GM19467 (cell line): Measurements from ENCODE around the gene SAMD14.

ENCODE experiments used
- ATAC-seq: cut with Tn5 transposase; IDR thresholded peaks from one replicate; pipeline ENCODE4 v1.9.1; 2021; ENCODE audit warnings: mild to moderate bottlenecking, moderate library complexity; ENCODE audit not compliant: unreplicated experiment

The SAMD14 gene

DNA sequence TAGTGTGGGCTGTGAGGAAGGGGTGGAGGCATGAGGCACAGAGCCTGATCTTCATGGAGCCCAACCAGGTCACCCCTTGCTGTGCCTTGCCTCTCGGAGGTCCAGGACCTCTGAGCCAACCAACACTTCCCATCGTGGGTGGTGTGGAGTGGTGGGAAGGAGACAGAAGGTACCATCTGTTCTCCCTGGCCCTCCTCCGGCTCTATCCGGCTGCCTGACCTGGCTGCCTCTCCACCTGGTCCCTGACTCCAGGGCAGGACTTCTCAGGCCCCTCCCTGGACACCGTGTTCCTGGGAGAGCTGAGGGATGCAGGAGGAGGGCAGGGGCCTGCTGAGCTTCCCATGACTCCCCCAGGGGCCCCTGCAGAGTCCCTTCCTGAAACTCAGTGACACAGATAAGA, 31.0 kb downstream of the SAMD14 start:
- ATAC-seq, result no peak

DNA sequence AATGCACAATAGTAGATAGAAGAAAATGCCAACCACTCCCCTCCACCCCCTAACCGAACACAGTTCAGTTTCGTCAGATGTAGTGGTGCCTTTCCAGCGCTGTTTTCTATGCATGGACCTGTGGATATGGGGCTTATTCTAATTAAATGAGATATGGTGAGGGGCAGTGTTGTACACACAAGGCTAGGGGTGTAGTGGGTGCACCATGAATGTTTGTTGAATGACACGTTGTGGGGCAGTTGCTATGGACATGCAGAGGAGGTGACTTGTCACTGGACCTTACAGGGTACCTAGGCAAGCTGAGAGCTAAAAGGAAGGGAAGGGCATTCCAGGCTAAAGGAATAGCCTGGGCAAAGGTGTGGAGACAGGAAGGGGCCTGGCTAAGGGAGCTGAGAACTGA, 31.4 kb downstream of the SAMD14 start:
- no peak for ATAC-seq

DNA sequence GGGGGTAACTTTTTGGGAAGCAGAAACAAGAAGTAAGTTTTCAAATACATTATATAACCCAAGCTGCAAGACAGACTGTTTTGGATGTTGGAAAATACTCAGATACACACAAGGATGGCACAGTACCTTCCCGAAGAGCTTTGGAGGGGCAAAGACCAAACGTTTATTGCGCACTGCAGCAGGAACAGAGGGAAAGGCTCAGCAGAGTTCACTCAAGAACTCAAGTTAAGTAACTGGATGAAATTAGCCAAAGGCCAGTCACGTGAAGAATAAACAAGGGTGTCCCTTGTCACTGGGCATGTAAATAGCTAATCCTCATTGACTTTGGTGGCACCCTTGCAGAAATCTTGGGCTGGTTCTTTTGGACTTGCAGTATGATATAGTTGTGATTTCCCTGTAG, 32.0 kb downstream of the SAMD14 start:
- ATAC-seq, result no peak

DNA sequence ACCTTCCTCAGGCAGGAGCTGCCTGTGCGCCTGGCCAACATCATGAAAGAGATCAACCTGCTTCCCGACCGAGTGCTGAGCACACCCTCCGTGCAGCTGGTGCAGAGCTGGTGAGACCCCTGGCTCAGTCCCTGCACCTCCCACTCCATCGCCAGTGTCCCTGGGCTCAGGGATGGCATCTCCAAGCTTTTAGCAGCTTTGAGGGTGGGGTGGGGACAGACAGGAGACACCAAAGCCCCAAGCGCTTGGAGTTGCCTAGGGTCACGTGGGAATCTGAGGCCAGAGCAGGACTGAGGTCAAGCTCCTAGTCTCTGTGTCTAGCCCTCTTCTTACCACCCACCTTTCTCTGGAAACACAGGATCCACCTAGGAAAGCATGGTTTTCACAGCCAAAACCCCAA, 32.5 kb downstream of the SAMD14 start:
- ATAC-seq, result no peak

DNA sequence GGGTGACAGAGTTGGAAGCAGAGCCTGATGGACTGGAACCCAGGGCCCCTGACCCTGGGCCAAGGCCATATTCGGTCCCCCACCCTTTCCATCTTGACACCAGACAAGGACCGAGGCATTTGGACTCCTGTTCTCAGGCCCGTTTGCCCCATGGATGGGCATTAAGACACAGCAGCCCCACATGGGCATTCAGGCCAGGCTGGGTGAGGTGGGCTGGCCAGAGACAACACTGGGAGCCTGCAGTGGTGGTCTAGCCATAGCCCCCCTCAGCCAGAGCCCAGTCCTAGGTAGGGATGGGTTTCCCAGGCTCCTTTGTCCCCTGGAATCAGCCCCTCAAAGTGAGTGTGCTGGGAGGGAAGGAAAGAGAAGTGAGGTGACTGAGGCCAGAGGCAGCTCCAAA, 33.2 kb downstream of the SAMD14 start:
- no peak for ATAC-seq

DNA sequence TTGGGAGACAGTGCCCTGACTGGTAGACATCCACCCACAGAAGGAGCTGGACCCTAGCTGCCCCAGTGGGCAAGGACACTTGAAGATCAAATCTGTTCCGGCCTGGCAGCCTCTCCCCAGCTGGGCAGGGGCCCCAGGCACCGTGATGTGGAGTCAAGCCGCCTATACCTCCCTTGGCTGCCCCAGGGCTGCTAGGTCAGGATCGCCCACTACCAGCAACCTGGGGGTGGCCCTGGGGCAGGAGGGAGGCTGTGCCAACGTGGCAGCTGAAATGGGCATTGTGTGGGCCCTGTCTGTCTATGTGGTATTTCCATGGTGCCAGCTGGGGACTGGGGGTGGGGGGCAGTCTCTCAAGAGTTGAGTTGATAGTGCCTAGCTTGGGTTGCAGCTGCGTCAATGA, 33.9 kb downstream of the SAMD14 start:
- ATAC-seq, result no peak

DNA sequence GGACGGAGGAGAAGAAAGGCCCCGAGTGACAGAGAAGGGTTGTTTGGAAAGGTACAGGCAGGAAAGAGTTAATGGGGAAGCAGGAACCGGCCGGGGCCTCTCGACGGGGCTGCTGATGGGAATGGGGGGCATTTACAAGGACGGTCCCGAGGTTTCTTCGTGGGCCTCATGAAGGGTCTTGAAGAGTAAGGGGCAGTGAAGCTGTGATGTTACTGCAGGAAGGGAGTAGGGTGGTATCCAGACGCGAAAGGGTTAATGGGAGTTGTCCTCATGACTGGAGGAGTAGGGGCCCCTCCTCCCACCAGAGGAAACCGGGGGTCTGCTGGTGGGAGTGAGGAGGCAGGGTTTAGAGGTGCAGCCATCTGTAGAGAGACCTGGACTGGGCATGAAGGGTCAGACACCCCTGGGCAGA, 34.3 kb downstream of the SAMD14 start:
- ATAC-seq, result no peak

DNA sequence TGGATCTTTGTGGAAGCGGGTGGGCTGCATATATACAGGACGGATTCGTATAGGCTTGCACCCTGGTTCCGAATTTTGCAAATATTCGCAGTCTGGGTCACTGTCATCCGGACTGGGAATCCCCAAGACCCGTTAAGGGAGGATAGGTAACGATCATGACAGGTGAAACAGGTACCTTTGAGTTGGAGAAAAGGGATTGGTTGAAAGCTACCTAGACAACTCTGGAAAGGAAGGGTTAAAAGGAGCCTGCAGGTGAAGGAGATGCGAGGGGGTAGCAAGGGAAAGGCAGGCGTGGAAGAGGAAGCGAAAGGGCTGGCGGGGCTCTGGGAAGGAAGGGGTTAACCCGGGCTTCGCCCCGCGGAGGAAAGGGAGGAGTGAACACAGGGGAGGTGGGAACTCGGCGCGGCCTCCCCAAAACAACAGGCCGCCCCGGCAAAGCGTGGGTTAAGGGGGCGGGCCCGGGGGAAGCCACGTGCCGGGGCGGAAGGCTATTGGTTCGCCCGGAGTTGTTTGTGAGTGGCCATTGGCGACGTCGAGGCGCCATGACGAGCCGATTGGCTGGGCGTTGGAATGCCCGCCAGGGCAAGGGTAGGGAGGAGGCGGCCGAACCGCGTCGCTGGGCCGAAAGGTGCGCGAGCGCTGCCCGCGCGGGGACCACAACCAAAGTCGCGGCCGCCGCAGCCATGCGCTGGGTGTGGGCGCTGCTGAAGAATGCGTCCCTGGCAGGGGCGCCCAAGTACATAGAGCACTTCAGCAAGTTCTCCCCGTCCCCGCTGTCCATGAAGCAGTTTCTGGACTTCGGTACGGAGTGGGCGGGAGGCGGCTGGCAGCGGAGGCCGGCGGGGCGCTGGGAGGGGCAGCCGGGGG, 35.0 kb downstream of the SAMD14 start, which contains the start of gene PDK2:
Gene PDK2, plus strand, starts transcription at position 599 of the 867 bp plus-strand sequence. Its CDS starts 85 bp downstream, at position 684.
- peak; percentile 89 for ATAC-seq

DNA sequence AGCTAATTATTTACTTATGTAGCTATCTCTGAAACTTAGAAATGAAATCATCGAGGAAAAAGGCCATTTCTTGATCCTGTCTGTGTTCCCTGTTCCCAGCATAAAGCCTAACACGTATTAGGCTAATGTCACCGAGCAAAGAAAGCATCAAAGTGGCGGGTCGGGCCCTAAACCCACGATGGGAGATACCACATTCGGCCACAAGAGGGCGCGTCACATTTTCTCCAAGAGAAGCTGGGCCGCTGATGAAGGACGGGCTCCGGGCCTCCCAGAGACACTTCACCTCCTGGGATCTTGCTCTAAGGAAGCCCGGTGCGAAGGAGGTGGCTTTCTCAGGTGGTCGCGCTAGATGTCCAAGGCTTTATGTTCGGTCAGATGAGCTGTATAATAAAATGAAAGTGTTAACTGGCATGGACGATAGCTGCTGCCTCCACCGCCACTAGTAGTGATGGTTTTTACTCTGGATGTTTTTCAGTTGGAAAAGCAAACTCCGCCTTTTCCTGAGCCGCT, 35.7 kb downstream of the SAMD14 start:
- no peak for ATAC-seq

DNA sequence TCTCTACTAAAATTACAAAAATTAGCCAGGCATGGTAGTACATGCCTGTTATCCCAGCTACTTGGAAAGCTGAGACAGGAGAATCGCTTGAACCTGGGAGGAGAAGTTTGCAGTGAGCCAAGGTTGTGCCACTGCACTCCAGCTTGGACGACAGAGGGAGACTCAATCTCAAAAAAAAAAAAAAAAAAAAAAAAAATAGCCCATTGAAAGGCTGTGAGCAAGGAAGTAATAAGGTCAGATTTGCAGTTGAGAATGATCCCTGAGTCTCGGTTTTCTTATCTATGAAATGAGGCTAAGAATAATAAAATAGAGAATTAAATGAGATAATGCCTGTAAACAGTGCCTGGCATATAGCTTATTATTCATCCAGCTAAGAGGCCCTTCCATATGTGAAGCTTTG, 36.2 kb downstream of the SAMD14 start:
- no peak for ATAC-seq

DNA sequence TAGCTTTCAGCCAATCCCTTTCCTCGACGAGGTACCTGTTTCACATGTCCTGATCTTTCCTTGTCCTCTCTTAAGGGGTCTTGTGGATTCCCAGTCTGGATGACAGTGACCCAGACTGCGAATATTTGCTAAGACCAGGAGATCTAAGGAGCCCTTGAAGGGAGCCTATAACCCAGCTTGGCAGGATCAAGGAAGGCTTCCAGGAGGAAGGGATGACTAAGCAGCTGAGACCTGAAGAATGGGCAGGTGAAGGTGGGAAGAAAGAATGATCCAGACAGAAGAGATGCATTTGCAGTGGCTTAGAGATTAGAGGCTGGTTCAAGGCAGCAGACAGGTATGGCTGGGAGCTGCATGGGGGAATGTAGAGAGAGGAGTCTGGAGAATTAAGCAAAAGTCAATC, 36.7 kb downstream of the SAMD14 start:
- no peak for ATAC-seq

DNA sequence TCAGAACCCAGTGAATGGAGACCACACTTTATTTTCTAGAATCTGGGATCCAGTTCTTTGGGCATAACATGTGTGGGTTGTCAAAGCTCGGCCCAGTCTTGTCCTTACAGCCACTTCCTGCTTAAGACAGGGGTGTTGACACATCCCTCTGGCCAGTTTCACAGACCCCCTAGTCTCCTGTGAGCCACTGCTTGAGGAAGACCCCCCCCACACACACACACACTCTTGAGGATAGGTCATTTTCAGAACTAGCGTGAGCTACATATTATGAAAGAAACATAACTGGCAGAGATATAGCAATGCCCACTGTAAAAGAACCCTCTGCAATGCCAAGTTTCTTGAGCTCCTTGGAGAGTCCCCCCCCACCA, 38.1 kb downstream of the SAMD14 start:
- ATAC-seq, result no peak

DNA sequence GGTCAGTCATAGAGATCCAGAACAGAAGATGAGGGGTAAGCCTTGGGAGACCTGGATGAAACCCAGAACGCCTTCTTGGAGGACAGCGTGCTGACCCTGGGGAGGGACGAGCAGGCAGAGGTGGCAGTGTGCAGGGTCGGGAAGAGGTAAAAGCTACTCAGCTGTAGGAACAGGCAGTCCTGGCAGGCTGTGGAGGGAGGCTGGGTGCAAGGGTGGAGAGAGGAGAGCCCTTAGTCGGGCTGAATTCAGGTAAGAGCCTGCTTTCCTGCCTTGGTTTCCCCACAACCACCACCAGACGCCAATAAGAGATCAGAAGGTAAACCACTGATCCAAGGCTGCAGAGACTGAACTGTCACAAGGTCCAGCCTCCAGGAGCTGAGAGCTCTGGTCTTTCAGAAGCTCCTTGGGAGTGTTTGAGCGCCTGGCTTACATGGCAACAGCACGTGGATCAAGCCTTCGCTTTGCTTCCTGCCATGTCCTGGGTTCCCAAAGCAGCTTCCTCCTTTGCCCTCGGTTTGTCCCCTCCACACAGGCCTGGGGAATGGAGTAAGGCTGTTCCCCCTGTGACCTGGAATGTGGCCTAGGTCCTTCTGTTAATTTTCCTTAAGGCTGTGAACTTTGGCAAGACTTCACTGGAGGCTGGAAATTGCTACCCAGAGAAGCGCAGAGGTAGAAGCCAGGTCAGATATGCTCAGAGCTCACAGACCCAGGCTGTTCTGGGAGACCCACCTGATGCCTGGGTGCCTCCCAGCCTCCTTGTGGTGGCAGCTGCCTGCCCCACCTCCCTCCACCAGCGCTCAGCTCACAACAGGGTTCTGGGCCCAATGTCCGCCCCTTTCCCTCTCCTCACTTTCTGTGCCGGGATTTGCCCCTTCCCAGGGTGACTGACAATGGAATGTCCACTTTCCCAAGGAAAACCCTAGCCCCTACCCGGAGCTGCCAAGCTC, 38.7 kb downstream of the SAMD14 start:
- ATAC-seq, result no peak

DNA sequence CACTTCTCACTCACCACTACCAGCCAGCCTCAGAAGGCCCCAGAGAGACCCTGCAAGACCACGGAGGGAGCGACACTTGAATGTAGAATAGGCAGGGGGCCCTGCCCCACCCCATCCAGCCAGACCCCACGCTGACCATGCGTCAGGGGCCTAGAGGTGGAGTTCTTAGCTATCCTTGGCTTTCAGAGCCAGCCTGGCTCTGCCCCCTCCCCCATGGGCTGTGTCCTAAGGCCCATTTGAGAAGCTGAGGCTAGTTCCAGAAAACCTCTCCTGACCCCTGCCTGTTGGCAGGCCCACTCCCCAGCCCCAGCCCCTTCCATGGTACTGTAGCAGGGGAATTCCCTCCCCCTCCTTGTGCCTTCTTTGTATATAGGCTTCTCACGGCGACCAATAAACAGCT, 39.9 kb downstream of the SAMD14 start:
- no peak for ATAC-seq

DNA sequence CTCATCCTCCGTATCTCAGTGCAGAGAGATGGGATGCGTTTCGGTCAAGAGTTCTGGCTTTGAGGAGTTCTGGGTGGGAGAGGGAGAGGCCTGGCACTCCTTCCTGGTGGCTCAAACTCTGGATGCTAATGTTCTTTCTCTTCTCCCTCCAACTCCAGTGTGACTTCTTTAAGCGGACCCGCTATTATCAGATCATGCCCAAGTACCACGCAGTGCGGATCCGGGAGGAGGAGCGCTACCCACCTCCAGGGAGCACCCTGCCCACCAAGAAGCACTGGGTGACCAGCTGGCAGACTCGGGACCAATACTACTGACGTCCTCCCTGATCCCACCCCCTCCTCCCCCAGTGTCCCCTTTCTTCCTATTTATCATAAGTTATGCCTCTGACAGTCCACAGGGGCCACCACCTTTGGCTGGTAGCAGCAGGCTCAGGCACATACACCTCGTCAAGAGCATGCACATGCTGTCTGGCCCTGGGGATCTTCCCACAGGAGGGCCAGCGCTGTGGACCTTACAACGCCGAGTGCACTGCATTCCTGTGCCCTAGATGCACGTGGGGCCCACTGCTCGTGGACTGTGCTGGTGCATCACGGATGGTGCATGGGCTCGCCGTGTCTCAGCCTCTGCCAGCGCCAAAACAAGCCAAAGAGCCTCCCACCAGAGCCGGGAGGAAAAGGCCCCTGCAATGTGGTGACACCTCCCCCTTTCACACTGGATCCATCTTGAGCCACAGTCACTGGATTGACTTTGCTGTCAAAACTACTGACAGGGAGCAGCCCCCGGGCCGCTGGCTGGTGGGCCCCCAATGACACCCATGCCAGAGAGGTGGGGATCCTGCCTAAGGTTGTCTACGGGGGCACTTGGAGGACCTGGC, 40.8 kb downstream of the SAMD14 start:
- no peak for ATAC-seq

DNA sequence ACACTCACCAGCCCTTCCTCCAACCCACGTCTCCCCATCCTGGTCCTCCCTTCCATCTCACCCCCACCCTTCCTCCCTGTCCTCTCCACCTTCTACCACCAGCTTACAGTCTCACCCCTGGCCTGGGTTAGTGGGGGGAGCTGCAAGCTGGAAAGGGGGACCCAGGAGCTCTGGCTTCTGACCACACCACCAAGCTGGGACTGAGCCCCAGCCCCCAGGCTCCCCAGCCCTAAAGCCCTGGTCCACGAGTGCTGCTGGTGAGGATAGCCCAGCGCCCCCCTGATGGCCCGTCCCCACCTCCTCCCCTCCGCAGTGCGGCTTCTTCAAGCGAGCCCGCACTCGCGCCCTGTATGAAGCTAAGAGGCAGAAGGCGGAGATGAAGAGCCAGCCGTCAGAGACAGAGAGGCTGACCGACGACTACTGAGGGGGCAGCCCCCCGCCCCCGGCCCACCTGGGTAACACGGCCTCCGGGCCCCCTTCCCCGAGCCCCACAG, 42.0 kb downstream of the SAMD14 start:
- no peak for ATAC-seq

DNA sequence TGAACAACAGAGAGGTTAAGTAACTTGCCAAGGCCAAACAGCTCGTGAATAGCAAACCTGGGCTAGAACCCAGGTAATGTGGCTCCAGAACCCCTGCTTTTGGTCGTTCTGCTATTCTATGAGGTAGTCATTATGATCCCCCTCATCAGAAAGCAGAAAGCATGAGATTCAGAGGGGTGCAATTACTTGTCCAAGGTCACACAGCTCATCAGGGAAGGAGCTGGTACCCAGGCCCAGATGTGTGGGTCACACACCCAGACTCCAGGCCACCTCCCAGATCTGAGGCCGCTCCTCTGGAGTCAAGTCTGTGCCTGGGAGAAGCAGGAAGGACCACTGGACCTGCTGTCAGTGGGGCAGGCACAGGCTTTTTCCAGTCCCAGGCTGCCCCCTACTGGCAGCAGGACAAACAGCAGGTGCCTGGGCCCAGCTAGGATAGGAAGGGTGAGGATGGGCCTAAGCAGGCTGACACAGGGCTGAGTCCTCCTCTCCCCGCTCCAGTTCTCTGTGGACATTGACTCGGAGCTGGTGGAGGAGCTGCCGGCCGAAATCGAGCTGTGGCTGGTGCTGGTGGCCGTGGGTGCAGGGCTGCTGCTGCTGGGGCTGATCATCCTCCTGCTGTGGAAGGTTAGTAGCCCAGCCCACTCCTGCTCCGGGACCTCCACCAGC, 42.6 kb downstream of the SAMD14 start:
- peak; percentile 66 for ATAC-seq

DNA sequence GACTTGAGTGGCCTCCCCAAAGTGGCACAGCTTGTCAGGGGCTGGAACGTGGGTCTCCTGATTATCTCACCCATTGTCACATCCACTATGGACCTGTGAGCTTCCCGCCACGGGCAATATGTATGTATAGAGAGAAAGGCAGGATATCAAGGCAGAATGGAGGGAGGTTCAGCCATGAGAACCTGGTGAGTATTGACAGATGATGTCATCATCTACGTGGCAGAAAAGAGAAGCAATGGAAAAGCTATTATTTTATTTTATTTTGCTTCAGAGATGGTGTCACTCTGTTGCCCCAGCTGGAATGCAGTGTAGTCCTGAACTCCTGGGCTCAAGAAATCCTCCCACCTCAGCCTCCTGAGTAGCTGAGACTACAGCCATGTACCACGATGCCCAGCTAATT, 48.2 kb downstream of the SAMD14 start:
- no peak for ATAC-seq

DNA sequence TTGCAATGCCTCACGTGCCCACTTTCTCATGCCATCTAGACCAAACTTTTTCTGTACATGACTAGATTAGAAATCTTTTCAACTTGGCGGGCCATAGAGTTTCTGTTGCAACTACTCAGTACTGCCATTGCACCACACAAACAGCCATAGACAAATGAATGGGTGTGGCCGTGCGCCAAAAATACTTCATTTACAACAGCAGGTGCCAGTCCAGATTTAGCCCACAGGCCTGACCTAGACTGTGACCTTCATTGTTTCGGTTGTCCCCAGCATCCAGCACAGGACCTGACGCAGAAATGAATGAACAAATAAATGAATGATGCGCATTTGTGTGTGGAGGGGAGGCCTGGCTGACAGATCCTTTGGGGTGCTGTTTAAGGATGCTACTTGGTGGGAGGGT, 49.1 kb downstream of the SAMD14 start:
- no peak for ATAC-seq

DNA sequence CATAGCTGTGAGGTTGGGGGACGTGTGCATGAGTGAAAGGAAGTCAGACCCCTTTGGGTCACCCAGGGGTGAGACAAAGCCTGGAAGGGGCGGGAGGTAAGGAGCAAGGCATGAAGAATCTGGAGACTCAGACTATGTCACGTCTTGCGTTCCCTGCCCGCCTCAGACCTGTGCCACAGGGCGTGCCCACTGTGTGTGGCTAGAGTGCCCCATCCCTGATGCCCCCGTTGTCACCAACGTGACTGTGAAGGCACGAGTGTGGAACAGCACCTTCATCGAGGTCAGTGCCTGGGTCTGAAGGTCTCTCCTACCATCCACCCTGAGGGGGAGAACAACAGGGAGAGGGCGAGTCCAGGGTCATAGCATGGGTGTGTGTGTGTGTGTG, 49.9 kb downstream of the SAMD14 start:
- ATAC-seq, result no peak
